K562 treated with DMSO at 1 percent for 24 hours (cell line): ENCODE results near the gene CRB1. TPM values are rescaled to one million over a fixed set of nuclear protein-coding genes. Genes with fewer than 3 reads are reported as not detected.

ENCODE experiments used
- total RNA-seq: library from RNA; unstranded; fragments of 300-600 nt; gene quantifications from 2 replicates; pipeline ENCODE4 v1.2.3, GENCODE V29; 2022; ENCODE audit warnings: low read depth; ENCODE audit not compliant: insufficient read depth

CRB1 gene
- not detected in 2 replicates for total RNA-seq

DNA sequence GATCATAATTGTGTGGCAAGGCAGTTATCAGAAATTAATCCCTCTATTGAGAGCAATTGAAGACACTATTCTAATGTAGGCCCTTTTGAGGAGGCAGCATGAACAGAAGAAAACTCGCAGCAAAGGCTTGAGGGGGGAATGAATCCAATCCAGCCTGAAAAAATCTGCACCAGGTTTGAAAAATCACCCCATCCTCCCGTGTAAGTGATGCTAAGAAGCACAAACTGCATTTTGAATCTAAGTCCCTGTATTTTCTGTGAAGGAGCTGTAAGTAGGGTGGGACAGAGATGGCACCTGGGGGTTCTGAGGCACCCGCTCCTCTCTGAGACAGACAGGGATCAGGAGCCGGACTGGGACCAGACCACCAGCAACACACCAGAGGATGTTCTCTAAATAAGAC lies at the start of gene CRB1:
Gene CRB1, plus strand, starts transcription at position 241 of the 400 bp plus-strand sequence. CDS start 161 bp downstream, outside the sequence.

Other genes with a start within 250 kb of the CRB1 start
- not detected in 2 replicates for gene F13B, start 201.0 kb upstream of the CRB1 start, total RNA-seq
- gene ASPM, start 121.6 kb upstream of the CRB1 start, total RNA-seq, result 18.7 and 22.3 TPM in 2 replicates
- gene ZBTB41, start 67.0 kb upstream of the CRB1 start, total RNA-seq, result 3.1 and 3.5 TPM in 2 replicates